Hepatocyte (in vitro differentiated cells): ENCODE data around the gene MAIP1.
A peak's percentile ranks its signal among the peaks of the same experiment; 100 is the strongest.

Experiments
- CTCF ChIP-seq: fragments of 200-600 bp; sonication (generic); IDR thresholded peaks from 2 replicates; pipeline ENCODE4 v1.5.1; 2016; ENCODE audit warnings: antibody characterized with exemption, mild to moderate bottlenecking; ENCODE audit not compliant: poor library complexity
- EZH2 ChIP-seq: fragments of 200-600 bp; sonication (generic); IDR thresholded peaks from 2 replicates; pipeline ENCODE4 v1.6.1; 2016; ENCODE audit warnings: antibody characterized with exemption, mild to moderate bottlenecking, borderline replicate concordance

- TF ChIP-seq CTCF, result peak; percentile 99
- no peak for TF ChIP-seq EZH2
Measured at GRCh38 chr2:199979832-199980628, 24.6 kb downstream of the MAIP1 start.
